Mucosa of descending colon (tissue), 3 donors: ENCODE results near the gene CTCFL. TPM values are rescaled to one million over a fixed set of nuclear protein-coding genes. Genes with fewer than 3 reads are reported as not detected.
"Not testable (repeated sequence)": the region's sequence is repeated elsewhere in the genome, so short reads cannot be mapped to it uniquely, and the experiment has no call there.

ENCODE experiments used
- ATAC-seq: fragments of 200-7000 bp; cut with Tn5 transposase; one replicate; pipeline ENCODE4 v1.9.1; 2020; ENCODE audit warnings: mild to moderate bottlenecking, moderate library complexity
- DNase-seq, 3 donors: peaks; one replicate each; pipeline ENCODE4 v3.0.0-alpha.2; 2020
- H3K36me3 ChIP-seq: fragments of 200-600 bp; one replicate; pipeline ENCODE4 v1.8.0; 2021; ENCODE audit warnings: low read depth, mild to moderate bottlenecking
- H3K4me1 ChIP-seq: fragments of 200-600 bp; one replicate; pipeline ENCODE4 v1.8.0; 2021; ENCODE audit warnings: low read depth, mild to moderate bottlenecking
- H3K4me3 ChIP-seq: fragments of 200-600 bp; one replicate; pipeline ENCODE4 v1.8.0; 2021; ENCODE audit warnings: mild to moderate bottlenecking
- H3K9me3 ChIP-seq: fragments of 200-600 bp; one replicate; pipeline ENCODE4 v1.8.0; 2021; ENCODE audit warnings: mild to moderate bottlenecking
- CTCF ChIP-seq: fragments of 200-600 bp; IDR thresholded peaks from one replicate; pipeline ENCODE4 v1.8.0; 2022; ENCODE audit warnings: antibody characterized with exemption, mild to moderate bottlenecking
- intact Hi-C, 2 donors: fragments of 100-400 bp; cut with DNase I in 1 of 2; cut with micrococcal nuclease in 1 of 2; formaldehyde crosslinking; loops; one replicate each; pipeline versions ENCODE4 v1.11.0 to v1.11.1; 2022; cut with DNase I, micrococcal nuclease
- total RNA-seq, 3 donors: library from RNA; stranded (reverse); fragmentation: NEBNext Ultra II Directional in 2 of 3; extraction: Animal tissue kit (Norgen Biotek cat#: 25700) in 2 of 3; gene quantifications; one replicate each; pipeline versions ENCODE4 v1.2.1 to v1.2.4, GENCODE V29; 2021 to 2023
- donor health status: DM: no; HTN: no; CAD: no; lungs with moderate emphysema.
- donor health status: DM: no; HTN: no; CAD: no.
- donor health status: DM: no; HTN: yes; CAD: no.

CTCFL gene
- total RNA-seq, 3 donors from 2014 or later: not detected

GRCh38 chr20:57513199-57513598 lies 11.7 kb downstream of the CTCFL start:
- no peak for TF ChIP-seq CTCF
- H3K4me3 ChIP-seq: no peak overlapping the region
- H3K4me1 ChIP-seq: peaks cover 5% of the 10 kb centered on the region
- DNase-seq (no peak), ATAC-seq (no peak)
- intact Hi-C loops: loop anchor here (5.0 to 10.0 kb wide), 2 partner anchors 702 to 704 kb away; no protein-coding TSS in a partner anchor
- H3K36me3 ChIP-seq: no peaks in the 10 kb centered on the region
- no peaks in the 10 kb centered on the region for H3K9me3 ChIP-seq

DNA sequence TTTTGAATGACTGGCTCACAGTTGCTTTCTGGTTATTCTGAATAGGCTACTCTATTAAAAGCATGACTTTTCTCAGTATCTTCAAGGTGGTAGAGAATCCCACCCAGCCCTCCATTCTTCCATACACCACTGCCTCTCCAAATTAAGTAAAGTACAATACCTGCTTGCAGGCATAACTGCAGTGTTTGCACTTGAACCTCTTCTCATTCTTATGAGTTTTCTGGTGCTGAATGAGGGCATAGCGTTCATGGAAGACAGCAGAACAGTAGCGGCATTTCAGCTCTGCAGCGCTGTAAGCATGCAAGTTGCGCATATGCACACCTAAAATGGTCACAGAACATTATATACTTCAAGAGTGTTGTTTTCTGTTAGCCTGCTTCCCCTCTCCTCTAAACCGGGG lies 12.5 kb downstream of the CTCFL start:
- peaks cover 5% of the 10 kb centered on the region for H3K4me1 ChIP-seq
- ATAC-seq: no peak
- no peak for DNase-seq
- H3K36me3 ChIP-seq: no peaks in the 10 kb centered on the region
- intact Hi-C loops: loop anchor here (5.0 to 10.0 kb wide), 2 partner anchors 702 to 705 kb away; no protein-coding TSS in a partner anchor
- TF ChIP-seq CTCF: no peak
- no peak overlapping the region for H3K4me3 ChIP-seq
- no peaks in the 10 kb centered on the region for H3K9me3 ChIP-seq

DNA sequence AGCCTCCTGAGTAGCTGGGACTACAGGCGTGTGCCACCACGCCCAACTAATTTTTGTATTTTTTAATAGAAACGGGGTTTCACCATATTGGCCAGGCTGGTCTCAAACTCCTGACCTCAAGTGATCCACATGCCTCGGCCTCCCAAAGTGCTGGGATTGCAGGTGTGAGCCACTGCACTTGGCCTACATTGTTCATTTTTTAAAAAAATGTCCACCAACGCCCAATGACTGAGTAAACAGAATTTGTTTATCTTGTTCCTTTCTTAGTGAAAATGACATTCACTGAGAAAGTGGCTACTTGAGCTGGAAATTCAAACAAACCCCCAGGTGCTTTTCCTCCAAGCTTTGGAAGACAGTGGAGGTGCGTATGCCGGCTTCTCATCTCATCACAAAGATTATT lies 13.2 kb downstream of the CTCFL start:
- H3K4me1 ChIP-seq, H3K4me3 ChIP-seq, H3K36me3 ChIP-seq, H3K9me3 ChIP-seq, ATAC-seq, DNase-seq: not testable (repeated sequence)
- intact Hi-C loops: loop anchor here (5.0 to 10.0 kb wide), 2 partner anchors 703 to 706 kb away; no protein-coding TSS in a partner anchor

DNA sequence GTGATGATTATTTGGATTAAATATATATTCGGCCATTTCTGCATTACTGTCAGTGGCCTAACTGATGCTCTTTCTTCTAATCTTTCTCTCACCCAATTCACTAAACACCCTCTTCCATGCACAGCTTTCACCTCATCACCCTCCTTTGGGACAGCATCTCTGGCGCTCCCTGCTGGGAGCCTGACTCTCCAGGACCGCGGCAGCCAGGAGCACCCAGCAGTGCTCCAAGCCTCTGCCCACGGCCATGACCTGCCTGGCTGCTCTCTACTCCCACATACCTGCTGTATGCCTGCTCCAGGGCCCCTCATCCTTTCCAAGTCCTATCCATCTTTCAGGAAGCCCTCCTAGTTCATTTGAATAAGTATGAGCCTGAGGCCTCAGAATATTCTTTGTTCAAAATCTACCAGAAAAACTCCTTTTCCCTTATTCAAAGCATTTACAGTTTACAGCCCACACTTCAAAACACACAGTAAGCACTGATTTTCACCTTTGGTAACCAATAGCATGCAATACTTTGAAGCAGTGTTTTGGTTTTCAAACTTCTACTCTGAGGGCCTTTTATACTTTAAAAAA lies 15.2 kb downstream of the CTCFL start:
- Histone ChIP-seq H3K4me1 (no peaks in the 10 kb centered on the region), H3K9me3 (no peaks in the 10 kb centered on the region), H3K36me3 (no peaks in the 10 kb centered on the region), H3K4me3 (no peak overlapping the region)
- ATAC-seq (peak; percentile 73), DNase-seq (peak in 1 of 3 donors; percentile 69)
- intact Hi-C loops: loop anchor here (5.0 to 10.0 kb wide), 2 partner anchors 705 to 708 kb away; no protein-coding TSS in a partner anchor
- TF ChIP-seq CTCF: peak; percentile 28

- ATAC-seq (peak; percentile 54), DNase-seq (no peak)
- Histone ChIP-seq H3K9me3 (no peaks in the 10 kb centered on the region), H3K4me3 (no peak overlapping the region), H3K36me3 (no peaks in the 10 kb centered on the region), H3K4me1 (no peaks in the 10 kb centered on the region)
- intact Hi-C loops: no loop called here
- TF ChIP-seq CTCF: no peak
Measured at GRCh38 chr20:57508831-57509230, 16.1 kb downstream of the CTCFL start.

- ATAC-seq (peak; percentile 50), DNase-seq (no peak)
- no peak for TF ChIP-seq CTCF
- Histone ChIP-seq H3K4me1 (no peaks in the 10 kb centered on the region), H3K36me3 (no peaks in the 10 kb centered on the region), H3K4me3 (no peak overlapping the region), H3K9me3 (no peaks in the 10 kb centered on the region)
- intact Hi-C loops: no loop called here
Measured at GRCh38 chr20:57508381-57508780, 16.6 kb downstream of the CTCFL start.
